ENCODE results near the gene GALNT9. TPM values are rescaled to one million over a fixed set of nuclear protein-coding genes. Genes with fewer than 3 reads are reported as not detected.

Gene GALNT9
- total RNA-seq, 2 experiments from 2014 or later, result 0.30 TPM; not detected in 1

- DNase-seq (peak; percentile 89), ATAC-seq (peak; percentile 86)
- peaks cover 39% of the 10 kb centered on the region for H3K27me3 Mint-ChIP-seq
- H3K4me1 Mint-ChIP-seq, result peaks cover 35% of the 10 kb centered on the region
- no peaks in the 10 kb centered on the region for H3K36me3 Mint-ChIP-seq (ENCODE audit: low read depth)
- intact Hi-C loops (cut with DNase I, micrococcal nuclease), result loop anchor here in 1 of 2 experiments (5.0 kb wide), 1 partner anchor 175 kb away; no protein-coding TSS in a partner anchor
- H3K4me3 Mint-ChIP-seq, result peak overlapping the region; percentile 54
- ChIA-PET CTCF (interaction anchor here (0.5 to 1.6 kb wide), 6 partner anchors 43 to 312 kb away, joined by 3 to 4 read pairs (median 4); no protein-coding TSS in a partner anchor), POLR2A (interaction anchor here (1.2 kb wide), 1 partner anchor 52 kb away, joined by 3 read pairs; no protein-coding TSS in a partner anchor)
- peaks cover 3% of the 10 kb centered on the region for H3K9me3 Mint-ChIP-seq (ENCODE audit: low read depth)
- peak overlapping the region; percentile 79 for H3K27ac Mint-ChIP-seq
These were observed 1.8 kb downstream of the GALNT9 start for GRCh38 chr12:132327336-132328171.

GRCh38 chr12:132326646-132327045, 2.7 kb downstream of the GALNT9 start:
- ChIA-PET POLR2A (no interaction called here), CTCF (interaction anchor here (0.6 to 0.8 kb wide), 3 partner anchors 80 to 228 kb away, joined by 3 to 4 read pairs (median 3); no protein-coding TSS in a partner anchor)
- intact Hi-C loops (cut with DNase I, micrococcal nuclease), result loop anchor here in 1 of 2 experiments (5.0 kb wide), 1 partner anchor 174 kb away; no protein-coding TSS in a partner anchor
- H3K4me3 Mint-ChIP-seq, result peak overlapping the region; percentile 45
- peak overlapping the region; percentile 87 for H3K27ac Mint-ChIP-seq
- H3K9me3 Mint-ChIP-seq (ENCODE audit: low read depth), result peaks cover 3% of the 10 kb centered on the region
- peaks cover 39% of the 10 kb centered on the region for H3K27me3 Mint-ChIP-seq
- no peak for ATAC-seq
- H3K4me1 Mint-ChIP-seq, result peaks cover 35% of the 10 kb centered on the region
- no peak for DNase-seq
- H3K36me3 Mint-ChIP-seq (ENCODE audit: low read depth), result no peaks in the 10 kb centered on the region

GRCh38 chr12:132325733-132326130, 3.7 kb downstream of the GALNT9 start:
- ChIA-PET POLR2A (no interaction called here), CTCF (no interaction called here)
- H3K36me3 Mint-ChIP-seq (ENCODE audit: low read depth), result no peaks in the 10 kb centered on the region
- DNase-seq, result no peak
- peaks cover 35% of the 10 kb centered on the region for H3K27me3 Mint-ChIP-seq
- H3K9me3 Mint-ChIP-seq (ENCODE audit: low read depth), result peaks cover 3% of the 10 kb centered on the region
- intact Hi-C loops (cut with DNase I, micrococcal nuclease), result loop anchor here in 1 of 2 experiments (5.0 kb wide), 1 partner anchor 173 kb away; no protein-coding TSS in a partner anchor
- H3K27ac Mint-ChIP-seq, result no peak overlapping the region
- no peak overlapping the region for H3K4me3 Mint-ChIP-seq
- peaks cover 35% of the 10 kb centered on the region for H3K4me1 Mint-ChIP-seq
- ATAC-seq, result no peak

GRCh38 chr12:132324841-132325732, 4.3 kb downstream of the GALNT9 start:
- CTCF ChIA-PET, result no interaction called here
- Mint-ChIP-seq H3K4me1 (peaks cover 35% of the 10 kb centered on the region), H3K27ac (no peak overlapping the region), H3K4me3 (no peak overlapping the region), H3K9me3 (ENCODE audit: low read depth) (no peaks in the 10 kb centered on the region), H3K36me3 (ENCODE audit: low read depth) (no peaks in the 10 kb centered on the region), H3K27me3 (peaks cover 28% of the 10 kb centered on the region)
- POLR2A ChIA-PET, result no interaction called here
- DNase-seq (no peak), ATAC-seq (no peak)
- intact Hi-C loops (cut with DNase I, micrococcal nuclease), result loop anchor here in 1 of 2 experiments (5.0 kb wide), 1 partner anchor 173 kb away; no protein-coding TSS in a partner anchor

GRCh38 chr12:132324173-132324572, 5.2 kb downstream of the GALNT9 start:
- peaks cover 35% of the 10 kb centered on the region for H3K4me1 Mint-ChIP-seq
- H3K27me3 Mint-ChIP-seq, result peaks cover 28% of the 10 kb centered on the region
- DNase-seq, result no peak
- ChIA-PET POLR2A (interaction anchor here (0.5 kb wide), 1 partner anchor 248 kb away, joined by 3 read pairs; no protein-coding TSS in a partner anchor), CTCF (no interaction called here)
- H3K36me3 Mint-ChIP-seq (ENCODE audit: low read depth), result no peaks in the 10 kb centered on the region
- no peaks in the 10 kb centered on the region for H3K9me3 Mint-ChIP-seq (ENCODE audit: low read depth)
- H3K4me3 Mint-ChIP-seq, result no peak overlapping the region
- H3K27ac Mint-ChIP-seq, result no peak overlapping the region
- intact Hi-C loops (cut with DNase I, micrococcal nuclease), result no loop called here
- ATAC-seq, result no peak

- Mint-ChIP-seq H3K27me3 (peaks cover 27% of the 10 kb centered on the region), H3K9me3 (ENCODE audit: low read depth) (no peaks in the 10 kb centered on the region), H3K4me3 (no peak overlapping the region), H3K4me1 (peaks cover 33% of the 10 kb centered on the region), H3K27ac (peak overlapping the region; percentile 9), H3K36me3 (ENCODE audit: low read depth) (no peaks in the 10 kb centered on the region)
- ChIA-PET POLR2A (interaction anchor here (0.5 kb wide), 1 partner anchor 247 kb away, joined by 3 read pairs; no protein-coding TSS in a partner anchor), CTCF (interaction anchor here (0.5 kb wide), 1 partner anchor 1550 kb away, joined by 3 read pairs; no protein-coding TSS in a partner anchor)
- no peak for ATAC-seq
- intact Hi-C loops (cut with DNase I, micrococcal nuclease), result no loop called here
- peak; percentile 40 for DNase-seq
These were observed 6.0 kb downstream of the GALNT9 start for GRCh38 chr12:132323171-132324010.

GRCh38 chr12:132322206-132323132, 6.9 kb downstream of the GALNT9 start:
- Mint-ChIP-seq H3K4me3 (no peak overlapping the region), H3K27me3 (peaks cover 26% of the 10 kb centered on the region), H3K36me3 (ENCODE audit: low read depth) (no peaks in the 10 kb centered on the region), H3K27ac (no peak overlapping the region), H3K4me1 (peaks cover 24% of the 10 kb centered on the region), H3K9me3 (ENCODE audit: low read depth) (no peaks in the 10 kb centered on the region)
- CTCF ChIA-PET, result interaction anchor here (0.5 kb wide), 1 partner anchor 1549 kb away, joined by 3 read pairs; no protein-coding TSS in a partner anchor
- ATAC-seq (no peak), DNase-seq (no peak)
- intact Hi-C loops (cut with DNase I, micrococcal nuclease), result no loop called here
- POLR2A ChIA-PET, result no interaction called here

- no peak overlapping the region for H3K27ac Mint-ChIP-seq
- no peaks in the 10 kb centered on the region for H3K9me3 Mint-ChIP-seq (ENCODE audit: low read depth)
- no peak overlapping the region for H3K4me3 Mint-ChIP-seq
- ChIA-PET CTCF (interaction anchor here (1.0 kb wide), 1 partner anchor 7 kb away, joined by 3 read pairs; no protein-coding TSS in a partner anchor), POLR2A (no interaction called here)
- no peak for DNase-seq
- no peak for ATAC-seq
- intact Hi-C loops (cut with DNase I, micrococcal nuclease), result no loop called here
- peaks cover 25% of the 10 kb centered on the region for H3K27me3 Mint-ChIP-seq
- H3K4me1 Mint-ChIP-seq, result peaks cover 14% of the 10 kb centered on the region
- H3K36me3 Mint-ChIP-seq (ENCODE audit: low read depth), result no peaks in the 10 kb centered on the region
These were observed 7.9 kb downstream of the GALNT9 start for GRCh38 chr12:132321321-132322118.

GRCh38 chr12:132320767-132321211, 8.6 kb downstream of the GALNT9 start:
- no peak for DNase-seq
- no peak overlapping the region for H3K4me3 Mint-ChIP-seq
- ChIA-PET CTCF (interaction anchor here (1.0 kb wide), 1 partner anchor 8 kb away, joined by 3 read pairs; no protein-coding TSS in a partner anchor), POLR2A (no interaction called here)
- no peaks in the 10 kb centered on the region for H3K36me3 Mint-ChIP-seq (ENCODE audit: low read depth)
- H3K27me3 Mint-ChIP-seq, result peaks cover 23% of the 10 kb centered on the region
- peaks cover 10% of the 10 kb centered on the region for H3K4me1 Mint-ChIP-seq
- H3K27ac Mint-ChIP-seq, result no peak overlapping the region
- no peak for ATAC-seq
- intact Hi-C loops (cut with DNase I, micrococcal nuclease), result no loop called here
- H3K9me3 Mint-ChIP-seq (ENCODE audit: low read depth), result no peaks in the 10 kb centered on the region
